Activated CD8-positive, alpha-beta memory T cell treated with anti-CD3 and anti-CD28 coated beads for 48 hours (primary cell): Measurements from ENCODE around the gene PASK.

Experiments used
- DNase-seq, 3 experiments: peaks; one replicate each; pipeline ENCODE4 v3.0.0-alpha.2; 2020; ENCODE audit warnings: low read depth in 2 of 3, low spot score in 2 of 3

PASK gene

DNA sequence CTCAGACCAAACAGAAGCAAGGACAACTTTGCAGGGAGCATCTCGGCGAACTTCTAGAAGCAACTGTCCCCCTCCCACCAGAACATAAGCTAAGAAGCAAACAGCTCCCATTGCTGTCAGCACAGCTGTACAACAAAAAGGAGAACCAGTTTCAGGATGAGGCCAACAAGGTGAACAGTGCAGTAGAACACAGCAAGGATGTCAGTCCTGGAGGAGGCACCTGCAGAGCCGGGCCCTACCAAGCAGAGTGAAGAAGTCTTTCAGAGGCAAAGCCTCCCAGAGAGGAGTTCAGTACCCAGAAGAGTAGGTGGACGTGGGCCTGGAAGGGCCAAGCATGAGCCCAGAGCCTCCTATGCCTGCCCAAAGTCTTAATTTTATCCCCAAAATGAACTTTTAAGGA lies 1.0 kb downstream of the PASK start:
- DNase-seq = no peak

DNA sequence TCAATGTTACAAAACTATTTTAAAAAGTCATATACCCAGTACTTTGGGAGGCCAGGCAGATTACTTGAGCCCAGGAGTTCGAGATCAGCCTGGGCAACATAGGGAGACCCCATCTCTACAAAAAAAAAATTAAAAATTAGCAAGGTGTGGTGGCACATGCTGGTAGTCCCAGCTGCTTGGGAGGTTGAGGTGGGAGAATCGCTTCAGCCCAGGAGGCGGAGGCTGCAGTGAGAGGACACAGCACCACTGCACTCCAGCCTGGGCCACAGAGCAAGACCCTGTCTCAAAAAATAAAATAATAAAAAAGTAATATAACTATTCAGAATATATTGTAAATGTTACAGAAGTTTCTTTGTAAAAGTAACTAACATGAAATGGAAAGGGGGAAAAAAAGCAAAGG lies 1.9 kb downstream of the PASK start:
- DNase-seq = no peak

DNA sequence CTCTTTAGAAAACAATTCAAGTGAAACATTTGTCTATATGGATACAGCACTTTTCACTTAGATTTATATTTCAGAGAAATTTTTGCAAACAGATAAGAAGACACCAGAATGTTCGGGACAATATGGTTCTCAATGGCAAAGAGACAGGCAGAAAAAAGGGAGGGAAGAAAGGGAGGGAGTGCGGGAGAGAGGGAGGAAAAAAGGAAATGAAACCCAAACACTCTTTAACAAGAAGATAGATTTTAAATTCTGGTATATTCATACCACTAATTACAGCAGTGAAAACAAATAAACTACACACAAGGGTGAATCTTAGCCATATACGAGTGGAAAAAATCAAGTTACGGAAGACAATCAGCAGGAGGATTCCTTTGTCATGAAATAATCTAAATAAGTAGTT lies 3.0 kb downstream of the PASK start:
- no peak for DNase-seq

DNA sequence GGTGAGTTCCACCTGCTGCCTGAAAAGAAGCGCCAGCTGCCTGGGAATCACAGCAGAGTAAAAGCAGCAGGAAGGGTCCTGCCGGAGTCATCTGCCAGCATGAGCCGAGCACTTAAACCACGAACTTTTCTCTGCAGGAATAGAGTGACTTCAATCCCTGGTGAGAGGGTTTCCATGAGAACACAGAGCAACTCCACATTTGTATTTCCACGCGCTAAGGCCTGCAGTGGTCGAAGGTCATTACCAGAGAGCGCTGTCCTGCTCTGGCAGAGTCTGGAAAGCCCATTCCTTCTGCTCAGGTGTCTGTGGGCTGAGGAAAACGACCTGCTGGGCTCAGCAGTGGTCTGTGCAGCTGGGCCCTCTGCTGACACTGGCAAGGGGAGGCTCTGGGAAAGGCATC lies 6.7 kb downstream of the PASK start:
- no peak for DNase-seq

DNA sequence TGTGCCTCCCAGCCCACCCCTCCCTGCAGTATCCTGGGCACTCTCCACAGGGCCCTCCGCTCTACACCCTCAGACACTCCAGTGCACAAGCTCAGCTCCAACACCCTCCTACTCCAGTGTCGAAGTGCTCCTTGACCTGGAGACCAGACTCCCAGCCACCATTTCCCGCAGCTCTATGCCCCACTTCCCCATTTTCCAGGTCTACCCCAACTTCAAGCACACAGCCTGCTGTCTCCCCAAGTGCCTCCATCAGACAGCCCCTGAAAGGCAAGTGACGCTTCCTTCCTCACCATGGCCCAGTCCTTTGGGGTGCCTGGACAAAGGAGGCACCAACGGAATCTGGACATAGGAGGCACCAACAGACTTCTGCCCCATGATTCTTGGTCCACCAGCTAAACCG lies 7.2 kb downstream of the PASK start:
- DNase-seq = no peak

- DNase-seq = no peak
These were observed 8.0 kb downstream of the PASK start for GRCh38 chr2:241141214-241141770.

DNA sequence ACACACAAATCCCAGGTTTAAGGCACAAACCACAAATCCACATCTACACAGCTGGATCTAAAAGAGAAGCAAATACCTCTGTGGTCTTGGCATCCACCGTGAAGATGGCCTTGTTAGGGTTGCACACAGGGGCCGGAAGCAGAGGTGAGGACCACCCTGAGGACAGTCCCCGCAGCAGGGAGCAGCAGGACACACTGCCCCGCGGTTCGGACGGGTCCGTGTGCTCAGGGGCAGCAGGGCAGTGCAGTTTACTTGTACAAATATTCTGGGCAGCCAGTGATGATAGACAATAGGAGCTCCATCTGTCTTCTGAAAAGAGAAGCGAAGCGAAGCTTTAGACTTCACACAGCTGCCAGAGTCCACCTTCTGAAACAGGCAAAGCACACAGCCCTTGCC lies 8.8 kb downstream of the PASK start:
- no peak for DNase-seq

GRCh38 chr2:241139531-241140444 lies 9.5 kb downstream of the PASK start:
- DNase-seq = no peak

DNA sequence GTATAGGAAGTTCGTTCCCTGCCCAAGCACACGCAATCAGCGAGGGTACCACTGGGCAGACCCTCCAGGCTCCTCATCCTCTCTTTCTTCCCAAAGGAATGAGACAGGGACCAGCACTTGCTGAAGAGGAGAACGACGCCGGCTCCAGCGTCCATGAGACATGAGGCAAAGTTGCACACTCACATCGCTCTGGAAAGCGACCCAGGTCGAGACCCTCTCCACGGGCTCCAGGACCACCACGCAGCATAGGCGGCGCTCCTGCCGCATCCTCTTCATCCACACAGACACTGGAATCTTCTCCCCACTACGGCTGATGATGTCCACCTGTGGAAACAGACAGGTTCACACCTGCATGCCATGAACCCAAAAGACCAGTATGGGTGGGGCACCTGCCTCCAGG lies 10.8 kb downstream of the PASK start:
- DNase-seq = no peak

- no peak for DNase-seq
These were observed 11.7 kb downstream of the PASK start for GRCh38 chr2:241137276-241138190.

DNA sequence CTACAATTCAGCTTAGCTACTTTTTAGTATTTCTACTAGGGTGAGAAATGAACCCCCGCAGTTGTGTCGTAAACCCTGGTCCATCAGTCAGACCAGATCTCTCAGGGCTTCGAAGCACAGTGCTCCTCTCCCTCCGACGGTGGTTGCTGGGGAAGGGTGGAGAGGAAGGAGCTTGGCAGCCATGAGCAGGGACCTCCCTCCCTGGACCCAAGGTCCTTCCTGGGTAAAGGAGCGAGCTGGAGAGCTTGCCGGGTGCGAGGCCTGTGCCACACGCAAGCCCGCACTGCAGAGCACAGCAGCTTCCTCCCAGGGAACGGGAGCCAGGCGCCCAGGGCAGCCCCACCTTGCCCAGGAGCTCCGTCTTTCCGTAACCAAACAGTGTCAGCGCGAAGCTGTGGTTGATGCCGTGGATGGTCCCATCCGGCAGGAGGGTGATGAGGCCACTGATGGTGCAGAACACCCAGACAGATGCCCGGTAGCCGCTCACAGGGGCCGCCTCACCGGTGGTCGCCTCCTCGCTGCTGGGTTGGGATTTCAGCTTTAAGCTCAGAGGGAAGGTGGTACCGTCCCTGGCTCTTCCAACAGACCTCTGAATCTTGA lies 12.5 kb downstream of the PASK start:
- DNase-seq = no peak

- DNase-seq = no peak
These were observed 13.1 kb downstream of the PASK start for GRCh38 chr2:241136191-241136590.

GRCh38 chr2:241135737-241136136 lies 13.5 kb downstream of the PASK start:
- DNase-seq = no peak

GRCh38 chr2:241134711-241135110 lies 14.6 kb downstream of the PASK start:
- DNase-seq = no peak

DNA sequence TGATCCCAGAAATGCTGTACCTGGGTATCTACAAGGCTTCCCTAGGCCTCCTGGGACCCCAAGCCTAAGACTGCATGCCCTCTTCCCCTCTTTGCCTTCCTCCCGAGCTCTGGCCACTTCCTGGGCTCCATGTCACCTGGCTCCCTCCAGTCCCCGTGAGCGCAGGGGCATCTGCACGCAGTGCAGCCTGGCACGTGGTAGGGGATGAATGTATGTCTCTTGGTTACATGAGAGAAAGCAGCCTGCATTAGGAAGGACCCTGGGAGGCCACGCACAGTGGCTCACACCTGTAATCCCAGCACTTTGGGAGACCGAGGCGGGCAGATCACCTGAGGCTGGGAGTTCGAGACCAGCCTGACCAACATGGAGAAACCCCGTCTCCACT lies 15.8 kb downstream of the PASK start:
- DNase-seq = no peak

- no peak for DNase-seq
These were observed 16.5 kb downstream of the PASK start for GRCh38 chr2:241132538-241133435.

DNA sequence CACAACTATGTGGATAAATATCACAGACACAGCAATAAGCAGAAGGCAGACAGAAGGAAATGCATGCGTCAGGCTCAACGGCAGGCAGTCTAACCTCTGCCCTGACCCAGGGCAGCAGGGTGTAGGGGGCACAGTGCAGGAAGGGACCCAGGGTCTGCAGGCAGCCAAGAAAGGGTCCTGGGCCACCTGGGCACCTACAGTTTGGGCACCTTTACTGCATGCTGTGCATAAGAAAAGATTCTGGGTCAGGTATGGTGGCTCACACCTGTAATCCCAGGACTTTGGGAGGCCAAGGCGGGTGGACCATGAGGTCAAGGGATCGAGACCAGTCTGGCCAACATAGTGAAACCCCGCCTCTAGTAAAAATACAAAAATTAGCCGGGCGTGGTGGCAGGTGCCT lies 17.7 kb downstream of the PASK start:
- no peak for DNase-seq

- no peak for DNase-seq
These were observed 19.0 kb downstream of the PASK start for GRCh38 chr2:241130316-241130715.

- DNase-seq = no peak
These were observed 20.0 kb downstream of the PASK start for GRCh38 chr2:241129086-241129871.

DNA sequence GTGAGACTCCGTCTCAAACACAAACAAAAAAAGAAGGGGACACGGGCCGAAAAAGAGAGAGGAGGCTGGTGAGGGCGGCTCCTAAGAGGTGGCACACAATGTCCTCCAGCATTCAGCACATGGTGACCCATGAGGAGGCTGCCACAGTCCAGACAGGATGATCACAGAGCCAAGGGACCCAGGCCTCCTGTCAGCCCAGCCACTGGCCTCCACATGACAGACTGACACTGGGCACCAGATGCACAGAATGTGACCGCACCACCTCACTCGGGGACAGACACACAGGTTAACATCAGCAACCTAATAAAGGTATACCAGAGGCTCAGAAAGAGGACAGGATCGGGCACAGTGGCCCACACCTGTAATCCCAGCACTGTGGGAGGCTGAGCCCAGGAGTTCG lies 21.0 kb downstream of the PASK start:
- no peak for DNase-seq
